Fibroblast of skin of right biceps (primary cell): ENCODE measurements around the gene AVPI1.
"Not testable (repeated sequence)": the region's sequence is repeated elsewhere in the genome, so short reads cannot be mapped to it uniquely, and the experiment has no call there.

Source experiments
- DNase-seq: peaks from one replicate; pipeline ENCODE4 v3.0.0-alpha.2; 2013

The AVPI1 gene

DNA sequence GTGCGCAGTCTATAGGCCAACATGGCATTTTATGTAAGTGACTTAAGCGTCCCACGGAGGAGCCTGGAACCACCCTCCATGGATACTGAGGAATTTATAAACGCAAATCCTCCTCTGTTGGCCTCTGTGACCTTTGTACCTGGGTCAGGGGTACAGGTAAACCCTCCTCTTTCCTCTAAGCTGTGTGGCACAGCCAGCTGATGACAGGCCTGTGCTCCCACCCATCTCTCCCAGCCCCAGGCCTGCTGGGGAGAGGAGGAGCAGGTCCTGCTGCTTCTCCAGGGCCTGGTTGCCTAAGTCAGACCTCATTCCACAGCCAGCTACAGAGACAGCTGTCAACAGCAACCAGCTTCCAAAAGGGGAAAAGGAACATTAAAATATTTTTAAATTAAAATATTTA is 5.0 kb downstream of the AVPI1 start:
- DNase-seq: no peak

GRCh38 chr10:97679594-97679993 is 7.4 kb downstream of the AVPI1 start:
- DNase-seq: no peak

GRCh38 chr10:97676770-97677581 is 10.1 kb downstream of the AVPI1 start:
- DNase-seq: peak; percentile 52

DNA sequence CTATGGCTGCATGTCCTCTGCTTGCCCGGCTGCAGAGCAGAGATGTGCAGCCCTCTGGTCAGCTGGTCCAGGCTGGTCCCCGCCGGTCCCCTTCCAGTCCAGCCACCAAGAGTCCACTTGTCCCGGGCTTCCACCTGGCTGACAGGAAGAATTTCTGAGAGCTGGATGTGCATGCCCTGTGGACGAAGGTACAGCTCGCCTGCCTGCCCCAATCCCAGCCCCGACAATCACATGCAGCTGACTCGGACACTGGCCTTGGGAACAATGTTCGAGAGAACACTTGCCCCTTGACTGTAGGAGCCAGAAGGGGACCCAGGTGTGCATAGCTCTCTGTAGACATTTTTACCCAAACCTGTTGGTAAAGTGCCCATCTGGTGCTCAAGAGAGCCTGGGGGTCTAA is 11.8 kb downstream of the AVPI1 start:
- DNase-seq: no peak

DNA sequence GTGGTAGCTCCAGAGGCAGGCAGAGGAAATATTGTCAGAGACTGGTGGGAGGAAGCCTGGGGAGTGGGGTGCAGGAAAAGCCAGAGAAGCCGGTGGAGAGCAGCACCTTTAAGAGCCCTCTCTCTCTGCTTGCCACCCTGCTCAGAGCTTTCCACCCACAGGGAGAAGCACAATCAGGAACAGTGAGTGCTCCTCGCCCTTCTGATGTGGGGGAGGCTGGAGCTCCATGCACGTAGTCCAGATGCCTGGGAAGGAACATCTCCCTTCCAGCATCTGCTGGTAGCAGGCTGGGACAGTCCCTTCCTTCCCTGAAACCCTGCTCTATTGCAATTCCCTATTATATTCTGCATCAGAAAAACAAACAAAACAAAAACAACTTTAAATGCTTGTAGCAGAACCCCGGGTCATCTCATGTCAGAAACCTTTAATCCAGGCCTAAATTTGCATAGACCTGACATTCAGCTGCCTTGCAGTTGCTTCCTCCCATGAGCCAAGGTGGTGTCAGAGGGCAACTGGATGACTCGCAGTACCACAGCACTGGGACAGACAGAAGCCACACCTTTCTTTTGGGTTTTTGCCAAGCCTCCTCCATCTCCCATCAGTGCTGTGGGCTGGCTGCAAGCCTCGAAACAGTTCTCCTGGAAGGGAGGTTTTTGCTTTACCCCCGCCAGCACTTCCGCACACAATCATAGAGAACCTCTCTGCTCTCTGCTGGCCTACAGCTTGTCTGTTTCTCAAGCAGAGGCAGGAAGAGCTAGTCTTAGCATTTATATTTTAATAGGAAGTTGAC is 13.1 kb downstream of the AVPI1 start:
- DNase-seq: peak; percentile 80

GRCh38 chr10:97669571-97669970 is 17.5 kb downstream of the AVPI1 start:
- no peak for DNase-seq

- DNase-seq: no peak
Measured at GRCh38 chr10:97667463-97667862, 19.6 kb downstream of the AVPI1 start.

DNA sequence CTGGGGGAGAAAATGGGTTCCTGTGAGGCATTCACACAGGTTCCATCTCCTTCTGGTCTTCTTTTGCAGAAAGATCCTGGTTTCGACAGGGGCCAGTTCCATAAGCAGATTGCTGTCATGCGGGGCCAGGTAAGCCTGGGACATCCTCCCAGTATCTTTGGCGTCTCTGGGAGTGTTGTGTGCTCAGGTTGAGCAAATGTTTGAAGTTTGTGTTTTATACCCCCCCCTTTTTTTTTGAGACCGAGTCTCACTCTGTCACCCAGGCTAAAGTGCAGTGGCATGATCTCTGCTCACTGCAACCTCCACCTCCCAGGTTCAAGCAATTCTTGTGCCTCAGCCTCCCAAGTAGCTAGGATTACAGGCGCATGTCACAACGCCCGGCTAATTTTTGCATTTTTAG is 20.0 kb downstream of the AVPI1 start:
- DNase-seq: no peak

DNA sequence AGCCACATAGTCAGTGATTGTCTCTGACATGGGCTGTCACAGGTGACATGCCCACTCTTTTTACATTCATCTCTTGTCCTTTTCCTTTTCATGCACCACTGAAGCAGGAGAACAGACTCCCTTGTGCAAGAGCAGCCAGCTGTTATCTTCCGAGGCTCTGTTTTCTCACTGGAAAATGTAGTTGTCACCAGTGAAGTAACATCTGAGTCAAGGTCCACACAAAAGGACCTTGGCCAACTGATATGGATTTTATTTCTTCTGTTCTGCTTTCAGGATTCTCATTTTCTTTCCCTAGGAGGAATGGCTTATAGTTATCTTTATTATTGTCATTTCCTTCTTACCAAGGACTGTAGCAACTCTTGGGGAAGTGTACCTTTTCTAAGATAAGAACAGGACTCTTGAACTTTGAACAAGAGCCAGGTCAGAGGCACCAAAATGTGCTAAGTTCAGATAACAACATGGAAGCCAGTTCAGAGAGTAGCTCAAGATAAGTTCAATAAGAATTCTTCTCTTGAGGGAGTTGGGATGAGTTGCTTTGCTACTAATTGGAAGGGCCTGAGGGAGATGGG is 22.7 kb downstream of the AVPI1 start:
- DNase-seq: no peak

GRCh38 chr10:97659589-97659988 is 27.5 kb downstream of the AVPI1 start:
- DNase-seq: peak; percentile 71

GRCh38 chr10:97656777-97657176 is 30.3 kb downstream of the AVPI1 start:
- no peak for DNase-seq

DNA sequence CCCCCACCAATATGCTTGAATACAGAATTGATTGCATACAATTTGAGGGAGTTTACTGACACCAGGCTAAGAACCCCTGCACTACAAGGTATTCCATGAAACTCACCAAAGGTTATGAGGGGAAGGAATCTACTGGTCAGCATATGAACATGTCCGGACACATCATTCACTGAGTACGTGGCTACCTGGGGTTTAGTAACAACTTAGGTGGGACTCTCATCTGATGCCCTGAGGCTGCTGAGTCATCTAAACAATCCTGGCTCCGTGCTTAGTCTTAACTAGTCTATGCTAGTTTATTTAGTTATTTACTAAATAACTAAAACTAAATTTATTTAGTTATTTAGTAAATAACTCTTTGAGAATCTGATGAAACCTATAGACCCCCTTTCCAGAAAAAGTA is 35.3 kb downstream of the AVPI1 start:
- no peak for DNase-seq

DNA sequence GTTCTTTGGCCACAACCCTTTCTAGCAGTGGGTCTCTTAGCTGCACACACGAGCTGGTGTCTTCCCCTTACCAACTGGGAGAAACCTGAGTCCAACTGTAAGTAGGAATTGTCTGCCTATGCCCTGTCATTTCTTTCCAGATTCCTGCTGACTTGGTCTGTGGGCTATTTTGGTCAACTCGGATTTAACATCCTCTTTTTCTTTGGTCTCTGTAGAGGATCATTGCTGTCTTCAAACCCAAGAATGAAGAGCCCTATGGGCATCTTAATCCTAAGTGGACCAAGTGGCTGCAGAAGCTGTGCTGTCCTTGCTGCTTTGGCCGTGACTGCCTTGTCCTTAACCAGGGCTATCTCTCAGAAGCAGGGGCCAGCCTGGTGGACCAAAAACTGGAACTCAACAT is 36.3 kb downstream of the AVPI1 start:
- DNase-seq: no peak

DNA sequence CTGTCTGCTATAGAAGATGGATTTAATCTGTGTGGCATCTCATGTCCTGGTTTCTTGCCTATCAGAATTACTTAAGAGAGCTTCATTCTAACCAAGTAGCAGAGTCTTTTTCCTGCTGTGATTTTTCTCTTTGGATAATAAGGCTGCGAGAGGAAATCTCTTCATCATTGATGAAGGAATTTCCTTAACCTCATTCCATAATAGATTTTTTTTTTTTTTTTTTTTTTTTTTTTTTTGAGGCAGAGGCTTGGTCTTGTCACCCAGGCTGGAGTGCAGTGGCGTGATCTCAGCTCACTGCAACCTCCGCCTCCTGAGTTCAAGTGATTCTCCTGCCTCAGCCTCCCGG is 37.7 kb downstream of the AVPI1 start:
- not testable (repeated sequence) for DNase-seq

DNA sequence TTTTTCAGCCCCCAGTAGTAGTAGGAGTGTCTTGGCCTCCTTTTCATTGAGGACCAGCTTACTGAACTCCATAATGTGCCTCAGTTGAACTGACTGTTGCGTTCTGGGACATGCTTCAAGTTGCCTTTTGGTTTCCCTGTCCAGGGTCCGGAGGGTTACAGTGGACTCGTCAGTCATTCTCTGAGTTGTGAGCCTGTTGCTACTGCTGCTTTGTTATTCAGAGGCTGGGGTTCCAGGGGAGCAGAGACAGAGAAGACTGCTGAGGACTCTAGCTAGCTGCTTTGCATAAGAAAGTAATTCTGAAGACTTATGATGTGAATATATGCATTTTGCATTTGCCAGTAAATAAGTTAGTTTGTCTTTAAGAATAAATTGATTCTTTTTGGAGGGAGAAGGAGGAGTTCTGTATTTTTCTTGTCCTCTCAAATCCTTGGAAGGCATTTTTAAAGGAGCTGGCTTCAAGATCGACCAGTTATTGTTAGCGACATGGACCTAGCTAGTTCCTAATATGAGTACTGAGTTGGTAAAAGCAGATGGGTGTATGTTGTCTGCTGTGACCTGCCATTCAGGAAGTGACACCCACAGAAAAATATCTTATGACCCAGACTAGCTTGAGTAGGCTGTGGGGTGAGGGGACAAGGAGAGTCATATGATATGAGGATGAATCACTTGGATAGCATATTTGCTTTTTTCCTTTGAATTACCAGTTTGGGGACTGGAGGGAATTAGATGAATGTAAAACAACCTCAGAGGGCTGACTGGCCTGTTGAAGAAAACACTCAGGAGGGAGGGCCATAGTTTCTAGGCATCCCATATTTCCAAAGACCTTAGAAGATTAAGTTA is 38.3 kb downstream of the AVPI1 start:
- DNase-seq: peak; percentile 97

DNA sequence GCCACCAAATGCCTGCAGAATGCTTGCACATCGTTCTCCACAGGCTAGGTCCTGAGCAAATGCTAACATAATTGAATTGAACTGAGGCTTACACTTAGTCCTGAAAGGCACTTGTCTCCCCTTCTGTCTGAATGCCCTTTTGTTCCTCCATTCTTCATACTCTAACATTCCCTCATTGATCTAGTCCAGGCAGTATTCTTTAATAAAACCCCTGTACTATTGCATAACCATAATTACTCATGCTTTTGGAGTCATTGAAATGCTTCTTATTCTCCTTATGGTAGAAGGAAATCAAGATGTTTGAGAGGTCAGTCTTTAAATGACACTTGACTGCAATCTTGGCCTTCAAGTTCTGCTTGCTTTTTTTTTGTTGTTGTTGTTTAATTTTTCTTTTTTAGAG is 39.5 kb downstream of the AVPI1 start:
- DNase-seq: peak; percentile 49

- DNase-seq: no peak
Measured at GRCh38 chr10:97644936-97645335, 42.1 kb downstream of the AVPI1 start.

DNA sequence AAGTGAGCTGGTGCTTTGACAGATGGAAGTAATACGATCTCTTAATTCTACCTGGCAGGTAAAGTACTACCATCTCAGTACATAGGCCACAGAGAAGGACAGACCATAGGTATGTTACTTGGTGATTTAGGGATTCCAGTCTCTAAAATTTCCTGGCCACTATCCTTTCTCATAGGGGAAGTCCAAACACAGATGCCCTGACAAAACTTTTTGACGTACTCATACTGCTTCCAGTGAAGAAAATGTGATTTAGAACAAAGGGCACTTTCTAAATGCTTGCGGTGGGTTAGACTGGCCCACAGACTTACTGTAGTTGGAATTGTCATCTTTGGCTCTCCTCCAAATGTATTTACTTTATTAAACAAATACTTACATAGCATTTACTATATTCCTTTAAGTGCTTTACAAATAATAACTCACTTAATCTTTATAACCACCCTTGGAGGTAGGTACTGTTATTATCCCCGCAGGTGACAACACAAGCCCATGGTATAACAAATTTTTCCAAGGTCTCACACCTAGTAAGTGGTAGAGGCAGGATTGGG is 43.5 kb downstream of the AVPI1 start:
- no peak for DNase-seq

DNA sequence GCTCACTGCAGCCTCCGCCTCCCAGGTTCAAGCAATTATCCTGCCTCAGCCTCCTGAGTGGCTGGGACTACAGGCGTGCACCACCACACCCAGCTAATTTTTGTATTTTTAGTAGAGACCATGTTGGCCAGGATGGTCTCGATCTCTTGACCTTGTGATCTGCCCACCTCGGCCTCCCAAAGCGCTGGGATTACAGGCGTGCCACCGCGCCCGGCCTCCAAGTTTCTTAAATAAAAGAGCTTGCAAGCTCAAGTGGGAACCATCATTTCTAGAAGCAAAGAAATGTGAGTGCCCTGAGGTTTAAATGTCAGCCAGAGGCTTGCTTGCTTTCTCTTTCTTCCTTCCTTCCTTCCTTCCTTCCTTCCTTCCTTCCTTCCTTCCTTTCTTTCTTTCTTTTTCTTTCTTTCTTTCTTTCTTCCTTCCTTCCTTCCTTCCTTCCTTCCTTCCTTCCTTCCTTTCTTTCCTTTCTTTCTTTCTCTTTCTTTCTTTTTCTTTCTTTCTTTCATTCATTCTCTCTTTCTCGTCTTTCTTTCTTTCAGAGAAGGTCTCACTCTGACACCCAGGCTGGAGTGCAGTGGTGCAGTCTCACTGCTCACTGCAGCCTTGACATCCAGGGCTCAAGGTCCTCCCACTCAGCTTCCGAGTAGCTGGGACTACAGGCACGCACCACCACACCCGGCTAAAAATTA is 44.4 kb downstream of the AVPI1 start:
- not testable (repeated sequence) for DNase-seq

DNA sequence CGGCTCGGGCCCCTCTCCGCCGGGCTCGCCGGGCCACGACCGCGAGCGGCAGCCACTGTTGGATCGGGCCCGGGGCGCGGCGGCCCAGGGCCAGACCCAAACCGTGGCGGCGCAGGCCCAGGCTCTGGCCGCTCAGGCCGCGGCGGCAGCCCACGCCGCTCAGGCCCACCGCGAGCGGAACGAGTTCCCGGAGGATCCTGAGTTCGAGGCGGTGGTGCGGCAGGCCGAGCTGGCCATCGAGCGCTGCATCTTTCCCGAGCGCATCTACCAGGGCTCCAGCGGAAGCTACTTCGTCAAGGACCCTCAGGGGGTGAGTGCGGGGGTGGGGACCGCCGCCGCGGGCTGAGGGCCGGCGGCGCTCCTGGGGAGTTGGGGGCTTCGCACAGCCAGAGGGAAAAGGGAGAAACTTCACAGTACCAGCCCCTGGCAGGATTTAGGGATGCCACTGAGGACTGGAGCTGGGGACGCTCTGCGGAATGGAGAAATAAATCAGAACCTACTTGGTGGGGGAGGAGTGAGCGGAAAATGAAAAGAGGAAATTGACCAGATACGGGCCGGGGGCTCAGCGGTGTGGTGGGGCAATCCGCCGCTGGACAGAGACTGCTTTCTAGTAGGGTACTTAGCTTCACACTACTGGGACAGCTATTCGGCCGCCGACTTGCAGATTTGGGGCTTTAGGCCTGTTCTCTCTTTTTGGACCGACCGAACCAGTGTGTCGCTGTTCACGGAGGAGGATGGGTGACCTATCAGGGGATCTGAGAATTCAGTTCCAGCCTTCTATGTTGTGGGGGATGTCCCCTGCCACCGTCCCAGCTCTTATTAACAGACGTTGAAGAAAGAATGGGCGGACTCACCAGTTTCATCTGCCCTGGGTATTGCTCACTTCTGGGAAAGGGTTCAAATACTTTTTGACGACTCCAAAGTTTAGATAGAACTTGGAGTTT is 45.9 kb downstream of the AVPI1 start:
- peak; percentile 52 for DNase-seq
